GM19193 (cell line): ENCODE results near the gene AGMO.

Source experiments
- POLR2A ChIP-seq: IDR thresholded peaks from 4 replicates; pipeline ENCODE4 v1.6.1; 2011; ENCODE audit not compliant: insufficient read depth, insufficient read length; ENCODE audit errors: extremely low read depth

AGMO gene

GRCh38 chr7:15358112-15358511 is 203.7 kb downstream of the AGMO start:
- TF ChIP-seq POLR2A: no peak

GRCh38 chr7:15352421-15353206 is 209.2 kb downstream of the AGMO start:
- no peak for TF ChIP-seq POLR2A

- TF ChIP-seq POLR2A: no peak
These were observed 216.6 kb downstream of the AGMO start for GRCh38 chr7:15345216-15345615.

GRCh38 chr7:15341817-15342216 is 220.0 kb downstream of the AGMO start:
- TF ChIP-seq POLR2A: no peak

GRCh38 chr7:15336146-15336545 is 225.7 kb downstream of the AGMO start:
- TF ChIP-seq POLR2A: no peak

GRCh38 chr7:15335390-15335789 is 226.4 kb downstream of the AGMO start:
- no peak for TF ChIP-seq POLR2A

GRCh38 chr7:15334536-15335263 is 227.1 kb downstream of the AGMO start:
- TF ChIP-seq POLR2A: no peak

GRCh38 chr7:15332956-15333355 is 228.9 kb downstream of the AGMO start:
- no peak for TF ChIP-seq POLR2A

- no peak for TF ChIP-seq POLR2A
These were observed 230.9 kb downstream of the AGMO start for GRCh38 chr7:15330943-15331342.

- no peak for TF ChIP-seq POLR2A
These were observed 234.8 kb downstream of the AGMO start for GRCh38 chr7:15327001-15327400.

- no peak for TF ChIP-seq POLR2A
These were observed 235.7 kb downstream of the AGMO start for GRCh38 chr7:15326044-15326644.

GRCh38 chr7:15323550-15323949 is 238.3 kb downstream of the AGMO start:
- no peak for TF ChIP-seq POLR2A

- TF ChIP-seq POLR2A: no peak
These were observed 244.6 kb downstream of the AGMO start for GRCh38 chr7:15317215-15317614.

GRCh38 chr7:15315678-15316077 is 246.1 kb downstream of the AGMO start:
- TF ChIP-seq POLR2A: no peak

GRCh38 chr7:15314922-15315321 is 246.9 kb downstream of the AGMO start:
- TF ChIP-seq POLR2A: no peak

GRCh38 chr7:15313361-15313760 is 248.5 kb downstream of the AGMO start:
- no peak for TF ChIP-seq POLR2A
